ENCODE results near the gene CTSZ. TPM values are rescaled to one million over a fixed set of nuclear protein-coding genes. Genes with fewer than 3 reads are reported as not detected.
"Not testable (repeated sequence)": the region's sequence is repeated elsewhere in the genome, so short reads cannot be mapped to it uniquely, and the experiment has no call there.

Gene CTSZ
- total RNA-seq, 6 experiments from 2014 or later = 124 to 240 (median 136) TPM

- Mint-ChIP-seq H3K4me3 (no peak overlapping the region), H3K9me3 (no peaks in the 10 kb centered on the region), H3K27ac (no peak overlapping the region), H3K4me1 (ENCODE audit: low read depth) (no peaks in the 10 kb centered on the region), H3K36me3 (ENCODE audit: low read depth) (no peaks in the 10 kb centered on the region), H3K27me3 (ENCODE audit: insufficient read depth) (peaks cover under 1% of the 10 kb centered on the region; the same call in 1 of the 2 replicates)
- no peak for DNase-seq
- no peak for TF ChIP-seq CTCF (IDR thresholded peaks at IDR 0.05)
Measured at GRCh38 chr20:58956078-58956477, 51.0 kb downstream of the CTSZ start.

- TF ChIP-seq CTCF (IDR thresholded peaks at IDR 0.05) = no peak
- H3K36me3 Mint-ChIP-seq (ENCODE audit: low read depth) = no peaks in the 10 kb centered on the region
- H3K4me3 Mint-ChIP-seq = no peak overlapping the region
- H3K9me3 Mint-ChIP-seq = no peaks in the 10 kb centered on the region
- H3K4me1 Mint-ChIP-seq (ENCODE audit: low read depth) = no peaks in the 10 kb centered on the region
- H3K27me3 Mint-ChIP-seq (ENCODE audit: insufficient read depth) = peaks cover 5% of the 10 kb centered on the region; the same call in 1 of the 2 replicates
- no peak for DNase-seq
- no peak overlapping the region for H3K27ac Mint-ChIP-seq
Measured at GRCh38 chr20:58953050-58953449, 54.0 kb downstream of the CTSZ start.

GRCh38 chr20:58950603-58951002 is 56.5 kb downstream of the CTSZ start:
- TF ChIP-seq CTCF (IDR thresholded peaks at IDR 0.05) = no peak
- Mint-ChIP-seq H3K36me3 (ENCODE audit: low read depth) (no peaks in the 10 kb centered on the region), H3K27ac (no peak overlapping the region), H3K4me3 (no peak overlapping the region), H3K27me3 (ENCODE audit: insufficient read depth) (peaks cover 5% of the 10 kb centered on the region), H3K4me1 (ENCODE audit: low read depth) (no peaks in the 10 kb centered on the region), H3K9me3 (no peaks in the 10 kb centered on the region)
- DNase-seq = no peak

GRCh38 chr20:58947797-58948388 is 59.2 kb downstream of the CTSZ start:
- H3K9me3 Mint-ChIP-seq; H3K4me3 Mint-ChIP-seq; H3K4me1 Mint-ChIP-seq (ENCODE audit: low read depth); H3K36me3 Mint-ChIP-seq (ENCODE audit: low read depth); DNase-seq; H3K27ac Mint-ChIP-seq: not testable (repeated sequence)
- H3K27me3 Mint-ChIP-seq (ENCODE audit: insufficient read depth) = peaks cover 14% of the 10 kb centered on the region

- Mint-ChIP-seq H3K27me3 (ENCODE audit: insufficient read depth) (peaks cover 14% of the 10 kb centered on the region), H3K4me3 (no peak overlapping the region), H3K36me3 (ENCODE audit: low read depth) (no peaks in the 10 kb centered on the region), H3K27ac (no peak overlapping the region), H3K4me1 (ENCODE audit: low read depth) (no peaks in the 10 kb centered on the region), H3K9me3 (no peaks in the 10 kb centered on the region)
- TF ChIP-seq CTCF (IDR thresholded peaks at IDR 0.05) = no peak
- no peak for DNase-seq
Measured at GRCh38 chr20:58945965-58946631, 61.0 kb downstream of the CTSZ start.

Other genes with a start within 250 kb of the CTSZ start
- 1 to 10 TPM; 1.0 to 1.5 (median 1.3) TPM for gene GNAS-AS1, start 156.4 kb downstream of the CTSZ start, total RNA-seq (2021; fragmentation: NEBNext Ultra II Directional; extraction: Animal tissue kit (Norgen Biotek cat#: 25700))
- gene GNAS, start 154.5 kb downstream of the CTSZ start, total RNA-seq (2021; fragmentation: NEBNext Ultra II Directional; extraction: Animal tissue kit (Norgen Biotek cat#: 25700)) = 1,000 to 10,000 TPM in 2 of 6 experiments, 100 to 1,000 TPM in 4; 820 to 1,032 (median 914) TPM
- gene NELFCD, start 26.0 kb downstream of the CTSZ start, total RNA-seq (2021; fragmentation: NEBNext Ultra II Directional; extraction: Animal tissue kit (Norgen Biotek cat#: 25700)) = 10 to 100 TPM; 52.3 to 64.0 (median 62.1) TPM
- gene TUBB1, start 12.2 kb upstream of the CTSZ start, total RNA-seq (2021; fragmentation: NEBNext Ultra II Directional; extraction: Animal tissue kit (Norgen Biotek cat#: 25700)) = not detected
- gene ATP5F1E, start 25.1 kb upstream of the CTSZ start, total RNA-seq (2021; fragmentation: NEBNext Ultra II Directional; extraction: Animal tissue kit (Norgen Biotek cat#: 25700)) = 10 to 100 TPM; 75.0 to 91.4 (median 84.4) TPM
- gene PRELID3B, start 35.5 kb upstream of the CTSZ start, total RNA-seq (2021; fragmentation: NEBNext Ultra II Directional; extraction: Animal tissue kit (Norgen Biotek cat#: 25700)) = 10 to 100 TPM; 55.2 to 64.1 (median 59.8) TPM
- not detected for gene ZNF831, start 156.6 kb upstream of the CTSZ start, total RNA-seq (2021; fragmentation: NEBNext Ultra II Directional; extraction: Animal tissue kit (Norgen Biotek cat#: 25700))